BE2C (cell line): ENCODE measurements around the gene PEDS1.

Source experiments
- DNase-seq: peaks from one replicate; pipeline ENCODE4 v3.0.0-alpha.2; 2020
- H3K27me3 ChIP-seq: fragments of 250-450 bp; sonication (Bioruptor Pico); 2 replicates; pipeline ENCODE4 v1.5.1; 2020; ENCODE audit warnings: mild to moderate bottlenecking
- H3K36me3 ChIP-seq: fragments of 250-450 bp; sonication (Bioruptor Pico); 2 replicates; pipeline ENCODE4 v1.5.1; 2020; ENCODE audit warnings: mild to moderate bottlenecking
- H3K4me1 ChIP-seq: fragments of 250-450 bp; sonication (Bioruptor Pico); 2 replicates; pipeline ENCODE4 v1.5.1; 2020
- H3K4me3 ChIP-seq: 2 replicates; pipeline ENCODE4 v1.5.1; 2011; ENCODE audit warnings: low read depth, low read length
- H3K9me3 ChIP-seq: fragments of 250-450 bp; sonication (Bioruptor Pico); 2 replicates; pipeline ENCODE4 v1.5.1; 2020
- TF ChIP-seq, protein P1 (sequence below): IDR thresholded peaks from 2 replicates; pipeline ENCODE4 v1.5.1; 2012; ENCODE audit warnings: mild to moderate bottlenecking, low read depth, low read length

PEDS1 gene

DNA sequence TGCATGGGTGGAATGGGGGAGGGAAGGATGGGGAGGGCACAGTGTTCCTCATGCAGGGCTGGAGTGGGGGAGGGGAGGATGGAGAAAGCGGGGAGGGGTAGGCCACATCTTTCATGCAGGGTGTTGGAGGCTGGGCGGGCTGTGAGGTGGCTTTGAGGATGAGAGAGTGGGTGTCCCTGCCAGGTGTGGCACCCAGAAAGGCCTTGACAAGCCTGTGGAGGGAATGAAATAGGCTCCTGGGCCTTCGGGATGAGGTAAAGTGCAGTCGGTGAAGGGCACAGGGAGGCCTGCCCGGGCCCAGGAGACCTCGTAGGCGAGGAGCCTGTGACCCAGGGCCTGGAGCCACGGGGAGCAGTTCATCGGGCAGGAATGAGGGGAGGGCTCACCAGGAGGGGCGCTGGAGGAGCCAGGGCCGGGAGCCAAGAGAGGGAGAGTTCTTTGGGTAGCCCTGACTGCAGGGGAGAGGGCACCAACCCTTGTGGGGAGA, 44.7 kb upstream of the PEDS1 start:
- Histone ChIP-seq H3K4me3 (no peak overlapping the region), H3K36me3 (peaks cover 7% of the 10 kb centered on the region), H3K4me1 (peaks cover 5% of the 10 kb centered on the region; the same call in 1 of the 2 replicates), H3K9me3 (peaks cover 2% of the 10 kb centered on the region; the same call in 1 of the 2 replicates), H3K27me3 (no peaks in the 10 kb centered on the region)
- TF ChIP-seq, protein P1, sequence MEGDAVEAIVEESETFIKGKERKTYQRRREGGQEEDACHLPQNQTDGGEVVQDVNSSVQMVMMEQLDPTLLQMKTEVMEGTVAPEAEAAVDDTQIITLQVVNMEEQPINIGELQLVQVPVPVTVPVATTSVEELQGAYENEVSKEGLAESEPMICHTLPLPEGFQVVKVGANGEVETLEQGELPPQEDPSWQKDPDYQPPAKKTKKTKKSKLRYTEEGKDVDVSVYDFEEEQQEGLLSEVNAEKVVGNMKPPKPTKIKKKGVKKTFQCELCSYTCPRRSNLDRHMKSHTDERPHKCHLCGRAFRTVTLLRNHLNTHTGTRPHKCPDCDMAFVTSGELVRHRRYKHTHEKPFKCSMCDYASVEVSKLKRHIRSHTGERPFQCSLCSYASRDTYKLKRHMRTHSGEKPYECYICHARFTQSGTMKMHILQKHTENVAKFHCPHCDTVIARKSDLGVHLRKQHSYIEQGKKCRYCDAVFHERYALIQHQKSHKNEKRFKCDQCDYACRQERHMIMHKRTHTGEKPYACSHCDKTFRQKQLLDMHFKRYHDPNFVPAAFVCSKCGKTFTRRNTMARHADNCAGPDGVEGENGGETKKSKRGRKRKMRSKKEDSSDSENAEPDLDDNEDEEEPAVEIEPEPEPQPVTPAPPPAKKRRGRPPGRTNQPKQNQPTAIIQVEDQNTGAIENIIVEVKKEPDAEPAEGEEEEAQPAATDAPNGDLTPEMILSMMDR: no peak
- DNase-seq: no peak

DNA sequence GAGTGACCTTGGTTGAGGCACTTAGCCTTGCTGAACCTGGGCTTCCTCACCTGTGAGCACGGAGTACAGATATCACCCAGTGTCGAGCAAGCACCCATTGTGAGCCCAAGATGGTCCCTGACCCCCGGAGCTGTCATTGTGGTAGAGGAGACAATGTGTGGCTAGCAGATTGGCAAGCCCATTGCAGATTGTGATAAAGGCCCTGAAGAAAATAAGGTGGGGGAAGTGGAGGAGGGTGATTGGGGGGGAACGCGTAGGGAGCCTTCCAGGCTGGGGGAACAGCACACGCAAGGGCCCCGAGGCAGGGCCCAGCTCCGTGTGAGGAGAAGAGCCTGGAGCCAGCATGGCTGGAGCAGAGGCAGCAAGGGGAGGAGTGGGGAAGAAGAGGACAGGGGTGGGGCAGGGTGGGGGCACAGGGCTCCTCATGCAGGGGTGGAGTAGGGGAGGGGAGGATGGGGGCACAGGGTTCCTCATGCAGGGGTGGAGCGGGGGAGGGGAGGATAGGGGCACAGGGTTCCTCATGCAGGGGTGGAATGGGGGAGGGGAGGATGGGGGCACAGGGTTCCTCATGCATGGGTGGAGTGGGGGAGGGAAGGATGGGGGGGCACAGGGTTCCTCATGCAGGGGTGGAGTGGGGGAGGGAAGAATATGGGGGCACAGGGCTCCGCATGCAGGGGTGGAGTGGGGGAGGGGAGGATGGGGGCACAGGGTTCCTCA, 44.1 kb upstream of the PEDS1 start:
- no peak overlapping the region for H3K4me3 ChIP-seq
- peaks cover 5% of the 10 kb centered on the region; the same call in 1 of the 2 replicates for H3K4me1 ChIP-seq
- H3K36me3 ChIP-seq: peaks cover 7% of the 10 kb centered on the region
- DNase-seq: no peak
- H3K27me3 ChIP-seq: no peaks in the 10 kb centered on the region
- H3K9me3 ChIP-seq: peaks cover 2% of the 10 kb centered on the region; the same call in 1 of the 2 replicates
- TF ChIP-seq, protein P1: no peak

DNA sequence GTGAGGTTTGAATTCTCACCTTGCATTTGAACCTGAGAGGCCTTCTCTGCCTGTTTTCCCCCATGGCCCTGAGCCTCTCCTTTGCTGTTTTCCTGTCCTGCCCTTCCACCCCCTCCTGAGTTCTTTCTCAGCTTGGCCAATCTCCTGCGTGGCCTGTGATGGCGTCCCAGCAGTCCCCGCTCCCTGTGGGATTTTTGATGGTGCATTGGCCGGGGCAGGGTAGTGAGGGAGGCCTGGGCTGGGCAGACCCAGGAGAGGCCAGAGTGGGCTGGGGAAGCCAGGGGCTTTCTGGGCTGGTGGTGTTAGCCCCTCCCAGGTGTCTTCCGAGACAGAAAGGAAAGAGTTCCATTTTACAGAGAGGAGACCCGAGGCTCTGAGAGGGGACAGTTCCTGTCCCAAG, 43.4 kb upstream of the PEDS1 start:
- Histone ChIP-seq H3K27me3 (no peaks in the 10 kb centered on the region), H3K4me3 (no peak overlapping the region), H3K36me3 (peaks cover 7% of the 10 kb centered on the region), H3K9me3 (peaks cover 2% of the 10 kb centered on the region; the same call in 1 of the 2 replicates), H3K4me1 (peaks cover 5% of the 10 kb centered on the region; the same call in 1 of the 2 replicates)
- TF ChIP-seq, protein P1: no peak
- no peak for DNase-seq

DNA sequence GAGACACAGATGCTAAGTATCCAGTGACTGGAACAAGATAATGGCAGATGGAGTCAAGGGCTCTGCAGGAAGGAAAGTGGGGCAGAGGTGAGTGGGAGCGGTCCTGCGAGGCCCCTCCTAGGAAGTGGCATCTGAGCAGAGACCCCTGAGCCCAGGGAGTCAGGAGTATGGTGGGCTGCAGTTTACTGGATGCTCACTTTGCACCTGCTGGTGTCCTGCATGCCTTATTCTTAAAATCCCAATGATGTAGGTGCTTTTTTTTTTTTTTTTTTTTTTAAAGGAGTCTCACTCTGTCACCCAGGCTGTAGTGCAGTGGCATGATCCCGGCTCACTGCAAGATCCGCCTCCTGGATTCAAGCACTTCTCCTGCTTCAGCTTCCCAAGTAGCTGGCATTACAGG, 42.7 kb upstream of the PEDS1 start:
- Histone ChIP-seq H3K9me3 (peaks cover 2% of the 10 kb centered on the region; the same call in 1 of the 2 replicates), H3K4me3 (no peak overlapping the region), H3K36me3 (peaks cover 10% of the 10 kb centered on the region), H3K27me3 (no peaks in the 10 kb centered on the region), H3K4me1 (peaks cover 5% of the 10 kb centered on the region; the same call in 1 of the 2 replicates)
- DNase-seq: no peak
- TF ChIP-seq, protein P1: no peak

DNA sequence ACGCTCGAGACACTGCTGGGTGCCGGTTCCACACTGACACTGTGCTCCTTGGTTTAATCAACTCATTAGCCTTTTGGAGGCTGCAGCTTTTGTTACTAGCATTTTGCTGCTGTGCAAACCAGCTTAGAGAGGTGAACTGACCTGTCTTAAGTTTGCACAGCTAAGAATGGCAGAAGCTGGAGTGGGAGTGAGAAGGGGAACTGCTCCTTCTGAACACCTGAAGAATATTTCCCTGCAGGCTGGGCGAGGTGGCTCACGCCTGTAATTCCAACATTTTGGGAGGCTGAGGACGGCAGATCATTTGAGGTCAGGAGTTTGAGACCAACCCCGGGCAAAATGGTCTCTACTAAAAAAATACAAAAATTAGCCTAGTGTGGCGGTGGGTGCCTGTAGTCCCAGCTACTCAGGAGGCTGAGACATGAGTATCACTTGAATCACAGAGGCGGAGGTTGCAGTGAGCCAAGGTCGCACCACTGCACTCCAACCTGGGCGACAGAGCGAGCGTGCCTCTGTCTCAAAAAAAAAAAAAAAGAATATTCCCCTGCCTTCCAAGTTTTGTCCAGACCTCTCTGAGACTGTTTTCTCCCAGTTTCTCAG, 42.1 kb upstream of the PEDS1 start:
- peaks cover 10% of the 10 kb centered on the region for H3K36me3 ChIP-seq
- no peak for DNase-seq
- TF ChIP-seq, protein P1: no peak
- H3K27me3 ChIP-seq: no peaks in the 10 kb centered on the region
- H3K9me3 ChIP-seq: peaks cover 2% of the 10 kb centered on the region; the same call in 1 of the 2 replicates
- H3K4me1 ChIP-seq: peaks cover 5% of the 10 kb centered on the region; the same call in 1 of the 2 replicates
- no peak overlapping the region for H3K4me3 ChIP-seq
